GM23338 (cell line): Measurements from ENCODE around the gene ACOT11. TPM values are rescaled to one million over a fixed set of nuclear protein-coding genes. Genes with fewer than 3 reads are reported as not detected.

ENCODE experiments used
- ATAC-seq: fragments of 200-7000 bp; cut with Tn5 transposase; 3 replicates; pipeline ENCODE4 v1.9.1; 2020
- DNase-seq: peaks from one replicate; pipeline ENCODE4 v3.0.0-alpha.2; 2015; ENCODE audit warnings: low spot score
- H2AFZ ChIP-seq: fragments of 200-600 bp; sonication (generic); 2 replicates; pipeline ENCODE4 v1.8.0; 2016; ENCODE audit warnings: antibody characterized with exemption, mild to moderate bottlenecking, moderate library complexity
- H3F3A ChIP-seq: fragments of 200-600 bp; sonication (generic); replicated peaks from 2 replicates; pipeline ENCODE4 v1.8.0; 2017; ENCODE audit warnings: antibody characterized with exemption, mixed run types, low read depth
- H3K27ac ChIP-seq: fragments of 200-600 bp; sonication (generic); 2 replicates; pipeline ENCODE4 v1.6.1; 2016; ENCODE audit warnings: low read depth
- H3K27me3 ChIP-seq: fragments of 200-600 bp; sonication (generic); 2 replicates; pipeline ENCODE4 v1.8.0; 2016; ENCODE audit warnings: mild to moderate bottlenecking, mixed run types, moderate library complexity; ENCODE audit not compliant: insufficient read depth
- H3K36me3 ChIP-seq: fragments of 200-600 bp; sonication (generic); 2 replicates; pipeline ENCODE4 v1.8.0; 2016; ENCODE audit warnings: mild to moderate bottlenecking; ENCODE audit not compliant: insufficient read depth
- H3K4me1 ChIP-seq: fragments of 200-600 bp; sonication (generic); 2 replicates; pipeline ENCODE4 v1.8.0; 2016; ENCODE audit warnings: mild to moderate bottlenecking, moderate library complexity; ENCODE audit not compliant: insufficient read depth
- H3K4me2 ChIP-seq: fragments of 200-600 bp; sonication (generic); 2 replicates; pipeline ENCODE4 v1.7.1; 2017; ENCODE audit warnings: mixed run types
- H3K4me3 ChIP-seq: fragments of 200-600 bp; sonication (generic); 2 replicates; pipeline ENCODE4 v1.6.1; 2016; ENCODE audit warnings: mixed run types
- H3K79me2 ChIP-seq: fragments of 200-600 bp; sonication (generic); replicated peaks from 2 replicates; pipeline ENCODE4 v1.8.0; 2017; ENCODE audit warnings: mild to moderate bottlenecking; ENCODE audit not compliant: insufficient read depth
- H3K9me2 ChIP-seq: fragments of 200-600 bp; sonication (generic); 2 replicates; pipeline ENCODE4 v1.8.0; 2017; ENCODE audit not compliant: insufficient read depth
- H4K20me1 ChIP-seq: fragments of 200-600 bp; sonication (generic); replicated peaks from 2 replicates; pipeline ENCODE4 v1.8.0; 2017; ENCODE audit warnings: mild to moderate bottlenecking; ENCODE audit not compliant: insufficient read depth
- H3K27ac Mint-ChIP-seq: 2 replicates; pipeline ENCODE4 v1.8.0; 2020; ENCODE audit warnings: inconsistent platforms, mild to moderate bottlenecking, moderate library complexity, mixed read lengths
- H3K27me3 Mint-ChIP-seq: 3 replicates; pipeline ENCODE4 v1.8.0; 2022; ENCODE audit warnings: low read depth, mild to moderate bottlenecking, moderate library complexity, mixed read lengths, inconsistent platforms; ENCODE audit not compliant: insufficient read depth, poor library complexity
- H3K36me3 Mint-ChIP-seq: 3 replicates; pipeline ENCODE4 v1.8.0; 2021; ENCODE audit warnings: low read depth, mild to moderate bottlenecking, inconsistent platforms, moderate library complexity, mixed read lengths
- H3K4me1 Mint-ChIP-seq: 3 replicates; pipeline ENCODE4 v1.8.0; 2020; ENCODE audit warnings: mild to moderate bottlenecking, inconsistent platforms, mixed read lengths
- H3K4me3 Mint-ChIP-seq: 3 replicates; pipeline ENCODE4 v1.8.0; 2021; ENCODE audit warnings: moderate library complexity, mild to moderate bottlenecking, inconsistent platforms, mixed read lengths
- H3K9me3 Mint-ChIP-seq: 3 replicates; pipeline ENCODE4 v1.8.0; 2020; ENCODE audit warnings: moderate library complexity, mild to moderate bottlenecking, inconsistent platforms, mixed read lengths
- CREB1 ChIP-seq: fragments of 250-450 bp; sonication (Bioruptor Pico); IDR thresholded peaks from 2 replicates; pipeline ENCODE4 v1.5.0; 2020; ENCODE audit warnings: low read depth, mild to moderate bottlenecking, moderate library complexity
- EZH2 ChIP-seq: fragments of 200-600 bp; sonication (generic); IDR thresholded peaks from one replicate; pipeline ENCODE4 v1.8.0; 2017; ENCODE audit warnings: antibody characterized with exemption, mild to moderate bottlenecking, low read depth; ENCODE audit not compliant: unreplicated experiment
- EZH2phosphoT487 ChIP-seq: fragments of 200-600 bp; sonication (generic); IDR thresholded peaks from one replicate; pipeline ENCODE4 v1.8.1; 2018; ENCODE audit warnings: antibody characterized with exemption; ENCODE audit not compliant: unreplicated experiment
- JUNB ChIP-seq: IDR thresholded peaks from one replicate; pipeline ENCODE4 v1.6.1; 2016; ENCODE audit warnings: antibody characterized with exemption; ENCODE audit not compliant: unreplicated experiment
- NANOG ChIP-seq: IDR thresholded peaks from 2 replicates; pipeline ENCODE4 v1.6.1; 2016; ENCODE audit warnings: antibody characterized with exemption, borderline replicate concordance
- POLR2AphosphoS5 ChIP-seq: IDR thresholded peaks from 2 replicates; pipeline ENCODE4 v1.6.1; 2016; ENCODE audit warnings: antibody characterized with exemption, low read depth
- STAT1 ChIP-seq: IDR thresholded peaks from one replicate; pipeline ENCODE4 v1.6.1; 2016; ENCODE audit warnings: antibody characterized with exemption; ENCODE audit not compliant: unreplicated experiment
- ZNF114 ChIP-seq: fragments of 250-450 bp; sonication (Bioruptor Pico); IDR thresholded peaks from 2 replicates; pipeline ENCODE4 v1.5.0; 2020; ENCODE audit warnings: mild to moderate bottlenecking, moderate library complexity
- ZNF331 ChIP-seq: fragments of 250-450 bp; sonication (Bioruptor Pico); IDR thresholded peaks from 2 replicates; pipeline ENCODE4 v1.5.0; 2020; ENCODE audit warnings: low read depth, mild to moderate bottlenecking, moderate library complexity
- polyA plus RNA-seq: library from polyadenylated mRNA; unstranded; fragments of >200 nt; fragmentation: Nextera tagmentation; extraction: Ambion mirVana; gene quantifications from 2 replicates; pipeline ENCODE4 v1.2.1, GENCODE V29; 2016
- total RNA-seq: library from RNA; depleted of rRNA; stranded (reverse); fragments of >200 nt; shearing (Covaris generic); gene quantifications from 2 replicates; pipeline ENCODE4 v1.2.3, GENCODE V29; 2014
- TF ChIP-seq, protein P1 (sequence below): IDR thresholded peaks from 2 replicates; pipeline ENCODE4 v1.6.1; 2016; ENCODE audit warnings: antibody characterized with exemption

Gene ACOT11
- total and polyA plus RNA-seq, 2 experiments from 2014 or later: 1.6 to 2.7 TPM

DNA sequence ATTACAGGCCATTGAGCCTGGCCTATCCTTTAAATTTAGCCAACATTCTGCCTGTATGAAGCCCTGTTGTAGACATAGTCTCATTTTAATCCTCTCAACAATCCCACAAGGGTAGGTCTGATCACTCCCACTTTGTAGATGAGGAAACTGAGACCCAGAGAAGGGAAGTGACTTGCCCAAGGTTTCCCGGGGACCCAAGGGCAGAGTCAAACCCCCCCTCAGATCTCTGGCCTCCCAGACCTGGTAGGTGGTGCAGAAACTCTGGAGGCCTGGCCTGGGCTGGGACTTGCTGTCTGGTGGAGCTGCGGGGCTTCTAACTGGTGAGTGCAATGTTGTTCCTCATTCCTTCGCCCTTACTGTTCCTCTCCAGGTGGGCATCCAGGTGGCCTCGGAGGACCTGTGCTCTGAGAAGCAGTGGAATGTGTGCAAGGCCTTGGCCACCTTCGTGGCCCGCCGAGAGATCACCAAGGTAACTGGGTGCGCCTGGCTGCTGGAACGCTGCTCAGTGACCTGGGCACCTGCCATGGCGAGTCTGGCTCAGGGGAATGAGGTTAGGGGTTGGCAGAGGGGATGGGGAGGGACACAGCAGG, 45.6 kb downstream of the ACOT11 start:
- Mint-ChIP-seq H3K36me3 (no peaks in the 10 kb centered on the region; the same call in 2 of the 3 replicates), H3K9me3 (no peaks in the 10 kb centered on the region), H3K27ac (no peak overlapping the region), H3K4me3 (no peak overlapping the region), H3K4me1 (peaks cover 15% of the 10 kb centered on the region), H3K27me3 (peaks cover 11% of the 10 kb centered on the region)
- TF ChIP-seq CREB1 (CRISPR knock-in tag): no peak
- no peak for TF ChIP-seq EZH2
- no peak for TF ChIP-seq POLR2AphosphoS5
- ATAC-seq: no peak
- H3K27ac ChIP-seq: no peak overlapping the region
- no peaks in the 10 kb centered on the region for H4K20me1 ChIP-seq
- H3K4me2 ChIP-seq: no peak overlapping the region
- no peak for DNase-seq
- H3K4me1 ChIP-seq: peaks cover 12% of the 10 kb centered on the region; the same call in 1 of the 2 replicates
- H3K79me2 ChIP-seq: no peaks in the 10 kb centered on the region
- H3F3A ChIP-seq: no peaks in the 10 kb centered on the region
- no peaks in the 10 kb centered on the region for H3K36me3 ChIP-seq
- no peaks in the 10 kb centered on the region for H3K9me2 ChIP-seq
- H2AFZ ChIP-seq: no peak overlapping the region
- no peak overlapping the region for H3K4me3 ChIP-seq
- no peaks in the 10 kb centered on the region for H3K27me3 ChIP-seq

DNA sequence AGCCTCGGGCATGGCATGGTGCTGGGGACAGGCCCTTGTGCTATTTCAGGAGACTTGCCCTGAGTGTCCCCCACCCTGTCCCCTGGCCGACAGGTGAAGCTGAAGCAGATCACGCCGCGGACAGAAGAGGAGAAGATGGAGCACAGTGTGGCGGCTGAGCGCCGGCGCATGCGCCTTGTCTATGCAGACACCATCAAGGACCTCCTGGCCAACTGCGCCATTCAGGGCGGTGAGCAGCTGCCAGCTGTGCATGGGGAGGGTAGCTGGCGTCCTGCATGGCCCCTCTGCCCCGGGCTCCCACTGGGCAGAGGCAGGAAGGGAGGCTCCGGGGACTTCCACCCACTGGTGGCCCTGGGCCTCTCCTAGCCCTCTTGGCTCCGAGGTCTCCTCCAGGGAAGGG, 46.4 kb downstream of the ACOT11 start:
- H3F3A ChIP-seq: no peaks in the 10 kb centered on the region
- H3K4me3 ChIP-seq: no peak overlapping the region
- Mint-ChIP-seq H3K4me3 (no peak overlapping the region), H3K9me3 (no peaks in the 10 kb centered on the region), H3K27me3 (peaks cover 9% of the 10 kb centered on the region), H3K27ac (no peak overlapping the region), H3K4me1 (peaks cover 15% of the 10 kb centered on the region), H3K36me3 (no peaks in the 10 kb centered on the region; the same call in 2 of the 3 replicates)
- DNase-seq (no peak), ATAC-seq (no peak)
- H3K27ac ChIP-seq: no peak overlapping the region
- no peaks in the 10 kb centered on the region for H3K27me3 ChIP-seq
- H2AFZ ChIP-seq: no peak overlapping the region
- TF ChIP-seq, protein P1, sequence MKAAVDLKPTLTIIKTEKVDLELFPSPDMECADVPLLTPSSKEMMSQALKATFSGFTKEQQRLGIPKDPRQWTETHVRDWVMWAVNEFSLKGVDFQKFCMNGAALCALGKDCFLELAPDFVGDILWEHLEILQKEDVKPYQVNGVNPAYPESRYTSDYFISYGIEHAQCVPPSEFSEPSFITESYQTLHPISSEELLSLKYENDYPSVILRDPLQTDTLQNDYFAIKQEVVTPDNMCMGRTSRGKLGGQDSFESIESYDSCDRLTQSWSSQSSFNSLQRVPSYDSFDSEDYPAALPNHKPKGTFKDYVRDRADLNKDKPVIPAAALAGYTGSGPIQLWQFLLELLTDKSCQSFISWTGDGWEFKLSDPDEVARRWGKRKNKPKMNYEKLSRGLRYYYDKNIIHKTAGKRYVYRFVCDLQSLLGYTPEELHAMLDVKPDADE: no peak
- TF ChIP-seq ZNF114 (no peak), JUNB (no peak), NANOG (no peak), POLR2AphosphoS5 (no peak), CREB1 (CRISPR knock-in tag) (no peak), ZNF331 (CRISPR knock-in tag) (no peak), EZH2phosphoT487 (no peak)
- no peaks in the 10 kb centered on the region for H3K9me2 ChIP-seq
- peaks cover 12% of the 10 kb centered on the region; the same call in 1 of the 2 replicates for H3K4me1 ChIP-seq
- H3K36me3 ChIP-seq: no peaks in the 10 kb centered on the region
- H3K4me2 ChIP-seq: no peak overlapping the region
- H3K79me2 ChIP-seq: no peaks in the 10 kb centered on the region
- no peaks in the 10 kb centered on the region for H4K20me1 ChIP-seq

DNA sequence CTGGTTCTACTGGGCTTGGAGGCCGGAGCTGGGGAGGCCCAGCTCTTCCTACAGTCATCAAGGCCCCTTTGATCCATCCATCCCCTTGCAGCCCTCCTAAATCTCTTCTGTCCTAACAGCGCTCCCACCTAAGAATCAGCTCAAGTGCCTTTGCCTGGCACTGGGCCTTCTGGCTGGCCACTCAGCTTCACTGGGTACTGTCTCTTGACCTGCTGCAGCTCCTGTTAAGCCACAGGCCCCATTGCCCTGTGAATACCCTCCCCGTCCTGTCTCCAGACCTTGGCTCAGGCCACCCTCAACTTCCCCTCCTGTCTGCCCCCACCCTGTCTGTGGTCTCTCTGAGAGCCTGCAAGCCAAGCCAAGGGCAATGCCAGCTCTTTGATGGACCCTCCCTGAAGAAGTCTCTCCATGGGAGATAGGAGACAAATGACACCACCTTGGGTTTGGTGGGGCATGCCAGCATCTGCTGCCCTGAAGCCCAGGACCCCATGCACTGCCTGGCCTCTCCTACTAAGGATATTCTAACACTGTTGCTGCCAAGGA, 48.0 kb downstream of the ACOT11 start:
- no peaks in the 10 kb centered on the region for H3K9me2 ChIP-seq
- H3K4me2 ChIP-seq: no peak overlapping the region
- peaks cover 7% of the 10 kb centered on the region for H3K4me1 Mint-ChIP-seq
- ATAC-seq (no peak), DNase-seq (no peak)
- TF ChIP-seq CREB1 (CRISPR knock-in tag): no peak
- no peak for TF ChIP-seq JUNB
- no peak for TF ChIP-seq STAT1
- no peak for TF ChIP-seq EZH2phosphoT487
- no peak for TF ChIP-seq NANOG
- no peaks in the 10 kb centered on the region for H3K36me3 ChIP-seq
- H3K9me3 Mint-ChIP-seq: no peaks in the 10 kb centered on the region
- no peaks in the 10 kb centered on the region for H3F3A ChIP-seq
- H3K79me2 ChIP-seq: no peaks in the 10 kb centered on the region
- no peaks in the 10 kb centered on the region for H4K20me1 ChIP-seq
- no peak overlapping the region for H3K4me3 Mint-ChIP-seq
- no peaks in the 10 kb centered on the region; the same call in 2 of the 3 replicates for H3K36me3 Mint-ChIP-seq
- H3K27ac ChIP-seq: no peak overlapping the region
- H3K27ac Mint-ChIP-seq: no peak overlapping the region
- peaks cover 2% of the 10 kb centered on the region for H3K27me3 Mint-ChIP-seq
- peaks cover 5% of the 10 kb centered on the region; the same call in 1 of the 2 replicates for H3K4me1 ChIP-seq
- no peaks in the 10 kb centered on the region for H3K27me3 ChIP-seq
- H2AFZ ChIP-seq: no peak overlapping the region
- no peak overlapping the region for H3K4me3 ChIP-seq
